DOHH2 (cell line): ENCODE results near the gene KMT2C.

Experiments
- H3F3A ChIP-seq: fragments of 200-600 bp; sonication (generic), shearing (Covaris generic); 2 replicates; pipeline ENCODE4 v1.6.0; 2016; ENCODE audit warnings: antibody characterized with exemption, mild to moderate bottlenecking; ENCODE audit not compliant: control insufficient read depth, insufficient read depth
- H3K27ac ChIP-seq: fragments of 200-600 bp; sonication (generic); 2 replicates; pipeline ENCODE4 v1.5.1; 2014; ENCODE audit warnings: low read depth, mild to moderate bottlenecking, low read length, moderate library complexity
- H3K27me3 ChIP-seq: fragments of 200-600 bp; sonication (generic); 2 replicates; pipeline ENCODE4 v1.6.1; 2014; ENCODE audit warnings: mild to moderate bottlenecking, low read length, mixed read lengths; ENCODE audit not compliant: control insufficient read depth
- H3K36me3 ChIP-seq: fragments of 200-600 bp; sonication (generic); 2 replicates; pipeline ENCODE4 v1.6.1; 2014; ENCODE audit warnings: mild to moderate bottlenecking, low read length, moderate library complexity, mixed read lengths; ENCODE audit not compliant: control insufficient read depth
- H3K4me1 ChIP-seq: fragments of 200-600 bp; sonication (generic); 2 replicates; pipeline ENCODE4 v1.6.1; 2014; ENCODE audit warnings: mild to moderate bottlenecking, low read length, mixed read lengths; ENCODE audit not compliant: control insufficient read depth
- H3K4me2 ChIP-seq: fragments of 200-600 bp; sonication (generic); 2 replicates; pipeline ENCODE4 v1.6.0; 2014; ENCODE audit warnings: mild to moderate bottlenecking, low read length, moderate library complexity
- H3K4me3 ChIP-seq: fragments of 200-600 bp; sonication (generic); 2 replicates; pipeline ENCODE4 v1.5.1; 2014; ENCODE audit warnings: mild to moderate bottlenecking, low read length, mixed read lengths
- H3K79me2 ChIP-seq: fragments of 200-600 bp; sonication (generic); 2 replicates; pipeline ENCODE4 v1.6.1; 2014; ENCODE audit warnings: mild to moderate bottlenecking, low read length, mixed read lengths; ENCODE audit not compliant: control insufficient read depth
- H3K9me2 ChIP-seq: fragments of 200-600 bp; sonication (generic); replicated peaks from 2 replicates; pipeline ENCODE4 v1.6.1; 2014; ENCODE audit warnings: mild to moderate bottlenecking, low read length, mixed read lengths; ENCODE audit not compliant: control insufficient read depth
- H3K9me3 ChIP-seq: fragments of 200-600 bp; sonication (generic); 2 replicates; pipeline ENCODE4 v1.6.1; 2014; ENCODE audit warnings: antibody characterized with exemption, low read length, mixed read lengths; ENCODE audit not compliant: control insufficient read depth, insufficient read depth
- H4K20me1 ChIP-seq: fragments of 200-600 bp; sonication (generic); 2 replicates; pipeline ENCODE4 v1.6.0; 2014; ENCODE audit warnings: low read depth, mild to moderate bottlenecking, antibody characterized with exemption, low read length, moderate library complexity; ENCODE audit not compliant: control insufficient read depth, insufficient read depth
- EZH2phosphoT487 ChIP-seq: fragments of 200-600 bp; sonication (generic); IDR thresholded peaks from 2 replicates; pipeline ENCODE4 v1.6.1; 2017; ENCODE audit warnings: borderline replicate concordance, mild to moderate bottlenecking, antibody characterized with exemption, low read length, moderate library complexity, mixed read lengths
- TF ChIP-seq, protein P1 (sequence below): fragments of 200-600 bp; sonication (generic); IDR thresholded peaks from one replicate; pipeline ENCODE4 v1.5.1; 2014; ENCODE audit warnings: antibody characterized with exemption, mild to moderate bottlenecking, low read depth, low read length; ENCODE audit not compliant: poor library complexity, severe bottlenecking

Gene KMT2C

DNA sequence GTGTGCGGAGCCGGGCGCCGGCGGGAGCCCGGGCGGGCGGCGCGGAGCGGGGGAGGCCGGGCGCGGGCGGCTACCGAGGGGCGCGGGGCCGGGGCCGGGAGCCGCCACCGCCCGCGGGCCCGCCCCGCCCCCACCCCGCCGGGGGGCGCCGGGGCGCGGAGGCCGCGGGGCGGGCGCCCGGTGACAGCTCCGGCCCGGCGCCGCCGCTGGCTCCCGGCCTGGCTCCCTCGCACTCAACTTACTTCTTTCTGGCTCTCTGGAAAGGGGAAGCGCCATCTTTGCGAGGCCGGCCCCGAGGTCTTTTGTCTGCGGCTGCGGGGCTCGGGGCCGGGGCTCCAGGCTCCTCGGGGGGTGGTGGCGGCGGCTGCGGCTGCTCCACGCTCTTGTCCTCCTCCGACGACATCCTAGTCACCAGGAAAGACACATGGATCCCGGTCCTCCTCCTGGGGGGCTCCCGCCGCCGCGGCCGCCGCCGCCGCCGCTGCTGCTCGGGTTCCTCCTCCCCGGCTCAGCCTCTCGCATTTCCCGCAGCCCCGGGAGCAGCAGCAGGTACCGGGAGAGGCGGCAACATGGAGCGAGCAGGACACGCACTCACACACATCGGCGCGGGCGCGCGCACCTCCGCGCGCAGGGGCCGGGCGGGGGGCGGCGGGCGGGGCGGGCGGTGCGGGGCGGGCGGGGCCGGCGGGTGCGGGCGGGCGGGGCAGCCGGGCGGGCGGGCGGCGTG, at the start of gene KMT2C:
KMT2C (minus strand) TSS at position 620 of the 727 bp plus-strand sequence; CDS start at position 403, 217 bp downstream.
- peaks cover 23% of the 10 kb centered on the region for H3F3A ChIP-seq
- H3K9me2 ChIP-seq: no peaks in the 10 kb centered on the region
- peaks cover 39% of the 10 kb centered on the region for H3K4me1 ChIP-seq
- H3K4me2 ChIP-seq: peak within 1 kb of the TSS; percentile 75
- H3K9me3 ChIP-seq: no peaks in the 10 kb centered on the region
- peak within 1 kb of the TSS; percentile 85 for H3K27ac ChIP-seq
- TF ChIP-seq, protein P1, sequence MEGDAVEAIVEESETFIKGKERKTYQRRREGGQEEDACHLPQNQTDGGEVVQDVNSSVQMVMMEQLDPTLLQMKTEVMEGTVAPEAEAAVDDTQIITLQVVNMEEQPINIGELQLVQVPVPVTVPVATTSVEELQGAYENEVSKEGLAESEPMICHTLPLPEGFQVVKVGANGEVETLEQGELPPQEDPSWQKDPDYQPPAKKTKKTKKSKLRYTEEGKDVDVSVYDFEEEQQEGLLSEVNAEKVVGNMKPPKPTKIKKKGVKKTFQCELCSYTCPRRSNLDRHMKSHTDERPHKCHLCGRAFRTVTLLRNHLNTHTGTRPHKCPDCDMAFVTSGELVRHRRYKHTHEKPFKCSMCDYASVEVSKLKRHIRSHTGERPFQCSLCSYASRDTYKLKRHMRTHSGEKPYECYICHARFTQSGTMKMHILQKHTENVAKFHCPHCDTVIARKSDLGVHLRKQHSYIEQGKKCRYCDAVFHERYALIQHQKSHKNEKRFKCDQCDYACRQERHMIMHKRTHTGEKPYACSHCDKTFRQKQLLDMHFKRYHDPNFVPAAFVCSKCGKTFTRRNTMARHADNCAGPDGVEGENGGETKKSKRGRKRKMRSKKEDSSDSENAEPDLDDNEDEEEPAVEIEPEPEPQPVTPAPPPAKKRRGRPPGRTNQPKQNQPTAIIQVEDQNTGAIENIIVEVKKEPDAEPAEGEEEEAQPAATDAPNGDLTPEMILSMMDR: no peak
- no peak for TF ChIP-seq EZH2phosphoT487
- peaks cover 51% of the 10 kb centered on the region for H3K79me2 ChIP-seq
- no peaks in the 10 kb centered on the region for H3K27me3 ChIP-seq
- H4K20me1 ChIP-seq: peaks cover 12% of the 10 kb centered on the region
- peaks cover 11% of the 10 kb centered on the region for H3K36me3 ChIP-seq
- H3K4me3 ChIP-seq: peak within 1 kb of the TSS; percentile 97

DNA sequence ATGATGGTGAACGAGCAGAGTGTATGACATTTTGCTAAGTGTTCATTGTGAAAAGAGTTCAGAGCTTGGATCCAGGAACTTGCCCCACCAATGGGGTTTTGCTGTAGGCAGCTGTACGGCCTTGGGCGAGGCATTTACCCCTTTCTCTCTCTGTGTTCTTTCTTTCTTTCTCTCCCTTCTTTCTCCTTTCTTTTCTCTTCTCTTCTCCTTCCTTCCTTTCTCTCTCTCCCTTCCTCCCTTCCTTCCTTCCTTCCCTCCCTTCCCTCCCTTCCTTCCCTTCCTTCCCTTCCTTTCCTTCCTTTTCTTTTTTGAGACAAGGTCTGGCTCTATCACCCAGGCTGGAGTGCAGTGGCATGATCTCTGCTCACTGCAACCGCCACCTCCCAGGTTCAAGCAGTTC, 45.3 kb upstream of the KMT2C start:
- Histone ChIP-seq H3K4me1 (no peaks in the 10 kb centered on the region), H3K27ac (no peak overlapping the region), H3K9me2 (no peaks in the 10 kb centered on the region), H3K79me2 (no peaks in the 10 kb centered on the region), H3K36me3 (no peaks in the 10 kb centered on the region), H3F3A (no peaks in the 10 kb centered on the region), H3K27me3 (no peaks in the 10 kb centered on the region), H3K4me2 (no peak overlapping the region), H4K20me1 (no peaks in the 10 kb centered on the region), H3K9me3 (no peaks in the 10 kb centered on the region), H3K4me3 (no peak overlapping the region)
- no peak for TF ChIP-seq EZH2phosphoT487
- TF ChIP-seq, protein P1: no peak

DNA sequence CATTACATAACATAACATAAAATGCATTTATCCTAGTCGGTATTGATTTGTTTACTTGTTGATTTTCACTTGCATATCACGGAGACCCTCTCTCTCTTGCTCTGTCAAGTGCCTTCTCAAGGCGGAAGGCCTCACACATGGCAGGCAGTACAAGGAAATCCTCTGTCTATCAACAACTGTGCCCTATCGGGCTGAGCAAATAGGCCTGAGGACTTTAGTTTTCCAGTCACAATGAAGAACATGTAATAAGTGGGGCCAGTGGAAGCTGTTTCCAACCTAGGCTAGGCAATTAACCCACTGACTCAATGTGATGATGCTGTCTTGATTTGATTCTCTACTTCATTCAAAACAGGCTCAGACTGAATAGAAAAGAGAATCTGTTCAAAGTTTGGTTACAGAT, 44.9 kb upstream of the KMT2C start:
- Histone ChIP-seq H3K9me3 (no peaks in the 10 kb centered on the region), H3K9me2 (no peaks in the 10 kb centered on the region), H3K4me1 (no peaks in the 10 kb centered on the region), H3K36me3 (no peaks in the 10 kb centered on the region), H3F3A (no peaks in the 10 kb centered on the region), H3K79me2 (no peaks in the 10 kb centered on the region), H4K20me1 (no peaks in the 10 kb centered on the region), H3K27me3 (no peaks in the 10 kb centered on the region), H3K4me2 (no peak overlapping the region), H3K4me3 (no peak overlapping the region), H3K27ac (no peak overlapping the region)
- TF ChIP-seq, protein P1: no peak
- no peak for TF ChIP-seq EZH2phosphoT487
